Activated naive CD4-positive, alpha-beta T cell treated with anti-CD3 and anti-CD28 coated beads, Interleukin-2, amount 50 U/mL, for 24 hours (primary cell): Measurements from ENCODE around the gene GMDS.

Source experiments
- H3K27ac Mint-ChIP-seq: one replicate; pipeline ENCODE4 v1.8.0; 2021; ENCODE audit warnings: mild to moderate bottlenecking, mixed read lengths
- H3K27me3 Mint-ChIP-seq: one replicate; pipeline ENCODE4 v1.8.0; 2021; ENCODE audit warnings: mixed read lengths
- H3K36me3 Mint-ChIP-seq: one replicate; pipeline ENCODE4 v1.8.0; 2021; ENCODE audit warnings: mixed read lengths
- H3K4me1 Mint-ChIP-seq: one replicate; pipeline ENCODE4 v1.8.0; 2021; ENCODE audit warnings: mixed read lengths
- H3K4me3 Mint-ChIP-seq: one replicate; pipeline ENCODE4 v1.8.0; 2021; ENCODE audit warnings: mild to moderate bottlenecking, mixed read lengths
- H3K9me3 Mint-ChIP-seq: one replicate; pipeline ENCODE4 v1.8.0; 2021; ENCODE audit warnings: mixed read lengths

GMDS gene

GRCh38 chr6:1624851-1625781 lies 620.3 kb downstream of the GMDS start:
- peaks cover 15% of the 10 kb centered on the region for H3K4me1 Mint-ChIP-seq
- H3K9me3 Mint-ChIP-seq, result no peaks in the 10 kb centered on the region

DNA sequence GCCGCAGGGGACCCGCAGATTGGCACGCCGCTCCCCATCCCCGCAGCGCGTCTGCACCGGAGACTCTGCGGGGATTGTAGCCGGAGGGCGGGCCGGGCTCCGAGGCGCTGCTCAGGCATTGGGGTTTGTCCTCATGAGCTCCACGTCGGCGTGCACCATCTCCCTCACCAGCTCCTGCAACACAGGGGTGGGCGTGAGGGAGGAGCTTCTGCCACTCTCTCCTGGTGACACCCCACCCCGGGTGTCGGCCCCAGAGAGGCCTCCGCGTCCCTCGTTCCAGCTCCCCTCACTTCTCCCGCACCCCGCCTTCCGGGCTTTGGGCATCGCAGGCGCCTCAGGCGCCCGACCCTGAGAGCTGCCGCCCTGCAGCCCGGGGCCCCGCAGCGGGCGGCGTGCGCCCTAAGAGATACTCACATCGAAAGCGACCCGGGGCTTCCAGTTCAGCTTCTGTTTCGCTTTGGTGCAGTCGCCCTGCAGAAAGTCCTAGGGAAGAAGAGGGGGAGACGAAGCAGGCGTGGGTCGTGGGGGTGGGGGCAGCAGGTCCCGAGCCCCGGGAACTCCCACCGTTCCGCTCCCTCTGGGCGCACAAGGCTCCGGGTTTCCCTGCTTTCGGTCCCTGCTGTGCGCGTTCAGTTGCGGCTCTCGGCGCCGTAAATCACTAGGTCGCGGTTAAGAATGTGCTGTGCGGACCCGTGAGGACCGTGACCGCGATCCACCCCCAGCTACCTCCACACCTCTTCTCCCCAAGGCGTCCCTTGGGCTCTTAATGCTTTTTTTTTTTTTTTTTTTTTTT lies 621.2 kb downstream of the GMDS start:
- H3K4me1 Mint-ChIP-seq, result peaks cover 15% of the 10 kb centered on the region

More at GRCh38 chr6:1624851-1625781, 620.3 kb downstream of the GMDS start:
- Mint-ChIP-seq H3K36me3 (peaks cover 12% of the 10 kb centered on the region), H3K27me3 (peaks cover 47% of the 10 kb centered on the region), H3K27ac (no peak overlapping the region), H3K4me3 (peak overlapping the region; percentile 83)

GRCh38 chr6:1623769-1624057 lies 621.7 kb downstream of the GMDS start:
- H3K4me3 Mint-ChIP-seq, result peak overlapping the region; percentile 17
- peaks cover 12% of the 10 kb centered on the region for H3K36me3 Mint-ChIP-seq

More for the DNA sequence above, 621.2 kb downstream of the GMDS start:
- peaks cover 12% of the 10 kb centered on the region for H3K36me3 Mint-ChIP-seq
- peaks cover 47% of the 10 kb centered on the region for H3K27me3 Mint-ChIP-seq
- H3K4me3 Mint-ChIP-seq, result no peak overlapping the region
- no peaks in the 10 kb centered on the region for H3K9me3 Mint-ChIP-seq
- H3K27ac Mint-ChIP-seq, result no peak overlapping the region

DNA sequence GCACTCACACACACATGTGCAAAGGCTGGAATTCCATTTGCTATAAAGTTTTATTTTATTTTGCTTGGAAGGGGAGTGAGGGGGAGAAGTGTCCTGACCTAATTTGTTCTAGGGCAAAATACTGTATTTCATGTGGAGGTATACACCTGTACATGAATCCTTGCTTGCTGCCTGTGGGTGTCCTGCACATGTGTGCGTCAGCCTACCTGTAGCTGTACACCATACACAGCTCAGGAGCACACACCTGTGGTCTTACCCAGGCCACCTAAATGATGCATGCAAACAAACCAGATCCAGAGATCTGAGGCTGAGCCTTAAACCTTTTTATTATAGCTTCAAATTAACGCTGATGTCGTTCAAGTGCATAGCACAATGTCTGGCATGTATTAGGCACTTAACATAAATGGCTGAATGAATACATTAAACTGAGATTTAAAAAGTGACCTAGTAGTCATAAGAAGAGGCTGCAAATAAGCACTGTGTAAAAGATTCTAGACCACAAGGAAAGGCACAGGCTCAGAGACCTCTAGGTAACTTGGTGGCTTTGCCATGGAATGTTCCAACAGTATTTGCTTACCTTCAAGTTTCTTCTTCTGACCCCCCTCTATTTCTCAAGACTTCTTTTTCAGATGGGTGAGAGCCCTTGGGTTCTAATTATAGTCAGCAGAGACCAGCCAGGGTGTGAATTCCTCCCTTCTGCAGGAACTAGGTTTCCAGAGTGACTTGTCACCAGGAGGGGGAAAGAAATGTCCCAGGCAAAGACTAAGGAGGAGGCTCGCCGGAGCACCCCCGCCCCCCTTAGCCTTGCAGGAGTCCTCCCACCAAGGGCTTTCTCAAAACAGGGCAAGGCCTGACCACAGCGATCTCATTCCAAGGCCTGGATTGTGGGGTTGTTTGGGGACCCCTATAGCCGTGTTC lies 622.3 kb downstream of the GMDS start:
- peaks cover 15% of the 10 kb centered on the region for H3K4me1 Mint-ChIP-seq
- peak overlapping the region; percentile 17 for H3K4me3 Mint-ChIP-seq
- peaks cover 42% of the 10 kb centered on the region for H3K27me3 Mint-ChIP-seq
- peaks cover 11% of the 10 kb centered on the region for H3K36me3 Mint-ChIP-seq
- no peak overlapping the region for H3K27ac Mint-ChIP-seq
- H3K9me3 Mint-ChIP-seq, result no peaks in the 10 kb centered on the region

More at GRCh38 chr6:1623769-1624057, 621.7 kb downstream of the GMDS start:
- Mint-ChIP-seq H3K4me1 (peaks cover 15% of the 10 kb centered on the region), H3K27ac (no peak overlapping the region), H3K27me3 (peaks cover 43% of the 10 kb centered on the region), H3K9me3 (no peaks in the 10 kb centered on the region)

DNA sequence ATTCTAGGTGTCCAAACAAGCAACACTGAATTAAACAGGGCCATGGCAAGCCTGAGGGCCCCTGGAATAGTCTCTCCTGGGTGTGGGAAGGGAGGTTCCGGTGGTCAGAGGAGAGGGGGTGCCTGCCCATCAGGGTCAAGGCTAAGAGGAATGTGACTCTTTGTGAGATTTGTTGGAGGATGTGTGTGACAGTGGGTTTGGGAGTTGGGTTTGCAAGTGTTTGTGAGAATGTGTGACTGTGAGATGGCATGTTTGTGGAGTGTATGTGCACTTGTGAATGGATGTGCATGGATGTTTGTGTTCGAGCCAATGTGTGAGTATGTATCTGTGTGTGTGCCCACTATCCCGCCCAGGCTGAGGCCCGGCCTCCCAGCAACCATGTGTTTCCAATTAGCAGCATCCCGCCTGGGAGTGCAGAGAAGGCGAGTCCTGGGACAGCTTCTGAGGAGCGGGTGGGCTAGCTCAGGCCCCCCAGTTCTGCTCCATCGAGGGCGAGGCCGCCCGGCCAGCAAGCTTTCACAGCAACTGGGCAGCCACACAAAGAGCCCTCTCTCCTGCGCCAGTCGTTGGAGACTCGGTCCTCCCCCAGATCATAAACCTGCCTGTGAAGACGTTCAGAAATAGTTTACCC lies 623.1 kb downstream of the GMDS start:
- Mint-ChIP-seq H3K4me1 (peaks cover 15% of the 10 kb centered on the region), H3K4me3 (no peak overlapping the region), H3K27me3 (peaks cover 44% of the 10 kb centered on the region), H3K36me3 (peaks cover 11% of the 10 kb centered on the region), H3K27ac (no peak overlapping the region), H3K9me3 (no peaks in the 10 kb centered on the region)

DNA sequence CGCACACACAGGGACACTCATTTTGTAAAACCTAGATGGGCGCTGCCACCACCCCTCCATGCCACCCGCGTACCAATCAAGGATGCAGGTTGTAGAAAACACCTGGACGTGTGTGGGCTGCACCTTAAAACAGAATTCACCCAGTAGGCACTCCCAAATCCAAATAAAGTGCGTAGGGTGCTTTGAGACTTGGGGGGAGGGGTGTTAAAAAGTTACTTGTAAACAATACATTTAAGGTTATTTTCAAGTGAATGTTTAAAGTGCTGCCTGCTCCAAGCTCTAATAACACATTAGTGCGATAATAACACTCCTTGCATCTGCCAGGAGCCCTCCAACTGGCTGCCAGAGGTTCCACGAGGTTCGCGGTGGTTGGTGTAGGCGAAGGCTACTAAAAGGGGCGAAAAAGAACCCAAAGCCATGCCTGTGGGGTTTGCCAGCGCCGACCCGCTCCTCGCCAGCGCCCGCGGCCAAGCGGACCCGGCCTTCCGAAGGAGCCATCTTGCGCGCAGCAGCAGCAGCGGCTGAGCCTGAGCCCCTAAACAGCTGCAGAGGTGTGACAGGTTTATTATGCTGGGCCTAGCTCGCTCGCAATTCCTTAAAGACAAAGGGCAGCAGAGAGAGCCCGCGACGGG lies 624.2 kb downstream of the GMDS start:
- H3K27me3 Mint-ChIP-seq, result peaks cover 38% of the 10 kb centered on the region

GRCh38 chr6:1620504-1621069 lies 624.8 kb downstream of the GMDS start:
- peaks cover 40% of the 10 kb centered on the region for H3K27me3 Mint-ChIP-seq
- H3K4me1 Mint-ChIP-seq, result peaks cover 7% of the 10 kb centered on the region
- no peak overlapping the region for H3K27ac Mint-ChIP-seq
- H3K9me3 Mint-ChIP-seq, result no peaks in the 10 kb centered on the region
- no peak overlapping the region for H3K4me3 Mint-ChIP-seq
- H3K36me3 Mint-ChIP-seq, result peaks cover 11% of the 10 kb centered on the region

More for the DNA sequence above, 624.2 kb downstream of the GMDS start:
- H3K4me3 Mint-ChIP-seq, result no peak overlapping the region
- H3K4me1 Mint-ChIP-seq, result peaks cover 12% of the 10 kb centered on the region
- peaks cover 11% of the 10 kb centered on the region for H3K36me3 Mint-ChIP-seq
- H3K27ac Mint-ChIP-seq, result no peak overlapping the region
- no peaks in the 10 kb centered on the region for H3K9me3 Mint-ChIP-seq

DNA sequence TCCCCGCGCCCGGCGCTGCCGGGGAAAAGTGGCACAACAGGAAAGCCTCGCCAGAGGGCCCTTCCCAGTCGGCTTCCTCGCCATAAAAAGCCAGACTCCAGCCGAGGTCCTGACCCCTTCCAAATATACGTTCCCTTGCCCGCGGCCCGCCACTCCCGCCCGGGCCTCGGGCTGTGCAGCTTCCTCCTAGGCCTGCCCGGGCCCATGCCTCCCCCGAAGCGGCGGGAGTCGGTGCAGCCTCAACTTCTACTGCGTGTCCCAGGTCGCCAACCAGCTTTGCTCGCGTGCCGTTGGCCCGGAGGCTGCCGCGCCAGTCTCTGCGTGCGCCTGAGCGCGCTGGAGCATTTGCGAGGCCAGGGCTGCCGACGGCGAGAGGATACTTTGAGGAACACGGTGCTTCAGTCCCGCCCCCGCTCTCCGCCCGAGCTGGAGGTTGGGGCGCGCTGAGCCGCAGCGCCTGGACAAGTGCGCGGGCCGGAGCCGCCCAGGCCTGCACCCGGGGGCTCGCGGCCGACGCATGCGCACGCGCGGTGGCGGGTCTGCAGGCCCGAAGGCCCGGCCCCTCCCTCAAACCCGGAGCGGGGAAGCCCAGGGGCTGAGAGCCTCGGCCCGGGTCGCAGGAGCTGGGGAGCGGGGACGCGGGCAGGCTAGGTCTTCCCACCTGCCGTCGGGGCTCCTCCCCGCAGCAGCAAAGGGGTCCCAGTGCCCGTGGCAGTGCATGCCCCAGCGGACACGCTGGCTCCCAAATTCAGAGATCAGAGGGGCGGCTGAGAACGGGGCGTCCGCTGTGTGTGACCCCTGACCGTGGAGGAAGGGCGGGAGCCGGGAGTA lies 625.5 kb downstream of the GMDS start:
- Mint-ChIP-seq H3K27ac (no peak overlapping the region), H3K4me3 (peak overlapping the region; percentile 33), H3K9me3 (no peaks in the 10 kb centered on the region), H3K36me3 (peaks cover 11% of the 10 kb centered on the region), H3K4me1 (no peaks in the 10 kb centered on the region), H3K27me3 (peaks cover 36% of the 10 kb centered on the region)

- peaks cover 11% of the 10 kb centered on the region for H3K36me3 Mint-ChIP-seq
- no peak overlapping the region for H3K27ac Mint-ChIP-seq
- no peaks in the 10 kb centered on the region for H3K9me3 Mint-ChIP-seq
- peaks cover 36% of the 10 kb centered on the region for H3K27me3 Mint-ChIP-seq
- H3K4me3 Mint-ChIP-seq, result no peak overlapping the region
- no peaks in the 10 kb centered on the region for H3K4me1 Mint-ChIP-seq
Observed at GRCh38 chr6:1619098-1619672, 626.2 kb downstream of the GMDS start.

DNA sequence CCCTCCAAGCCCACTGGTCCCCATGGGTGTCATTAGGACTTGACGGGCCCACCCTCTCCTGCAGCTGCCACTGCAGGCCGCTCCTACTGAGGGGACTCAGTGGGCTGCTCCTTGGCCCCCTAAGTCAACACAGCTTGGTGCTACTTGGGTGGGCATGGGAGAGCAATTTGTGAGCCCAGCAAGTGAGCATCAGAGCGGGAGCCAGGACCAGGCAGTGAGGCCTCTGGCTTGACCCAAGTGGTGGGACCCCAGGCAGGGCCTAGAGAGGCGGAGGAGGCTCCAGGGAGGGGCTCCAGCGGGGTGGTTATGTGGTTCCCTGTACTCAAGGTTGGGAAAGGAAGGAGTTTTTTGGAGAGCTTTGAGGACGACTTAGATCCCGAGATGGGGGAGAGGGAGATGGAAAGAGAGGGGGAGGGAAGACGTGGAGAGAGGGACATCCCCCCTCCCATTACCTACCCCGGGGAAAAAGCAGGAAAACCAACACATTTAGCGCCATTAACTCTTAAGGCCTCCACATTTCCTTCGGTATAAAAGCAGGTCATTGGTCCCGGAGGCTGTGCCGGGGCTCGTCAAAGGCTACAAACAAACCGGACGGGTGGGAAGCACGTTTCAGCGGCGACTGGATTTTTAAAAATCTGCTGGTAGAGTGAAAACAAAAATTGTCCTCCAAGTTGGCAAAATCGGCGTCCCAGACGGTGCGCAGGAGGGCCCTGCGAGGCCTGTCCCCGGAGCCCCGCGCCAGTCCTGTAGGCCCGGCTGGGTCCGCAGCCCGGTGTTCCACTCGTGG lies 626.9 kb downstream of the GMDS start:
- Mint-ChIP-seq H3K4me3 (no peak overlapping the region), H3K9me3 (no peaks in the 10 kb centered on the region), H3K4me1 (peaks cover 2% of the 10 kb centered on the region), H3K27me3 (peaks cover 36% of the 10 kb centered on the region), H3K36me3 (peaks cover 10% of the 10 kb centered on the region), H3K27ac (no peak overlapping the region)

GRCh38 chr6:1617466-1618310 lies 627.7 kb downstream of the GMDS start:
- Mint-ChIP-seq H3K27ac (no peak overlapping the region), H3K4me1 (peaks cover 9% of the 10 kb centered on the region), H3K27me3 (peaks cover 42% of the 10 kb centered on the region)

More at GRCh38 chr6:1617466-1618310, 627.7 kb downstream of the GMDS start:
- H3K4me3 Mint-ChIP-seq, result no peak overlapping the region
- peaks cover 6% of the 10 kb centered on the region for H3K36me3 Mint-ChIP-seq
- H3K9me3 Mint-ChIP-seq, result no peaks in the 10 kb centered on the region
